Stimulated activated CD8-positive, alpha-beta memory T cell treated with anti-CD3 and anti-CD28 coated beads, Interleukin-12 subunit alpha, Interleukin-12 subunit beta, amount 100 ng/mL, for 1 hour (primary cell): ENCODE data around the gene CDH13.

Experiments
- DNase-seq: peaks from one replicate; pipeline ENCODE4 v3.0.0-alpha.2; 2020; ENCODE audit warnings: low read depth

Gene CDH13

GRCh38 chr16:82652826-82653225 lies 26.1 kb downstream of the CDH13 start:
- DNase-seq, result no peak

GRCh38 chr16:82653550-82654511 lies 27.1 kb downstream of the CDH13 start:
- DNase-seq, result peak; percentile 25

- peak; percentile 44 for DNase-seq
Observed at GRCh38 chr16:82655072-82655714, 28.4 kb downstream of the CDH13 start.

GRCh38 chr16:82655720-82656490 lies 29.1 kb downstream of the CDH13 start:
- DNase-seq, result no peak

GRCh38 chr16:82657239-82657638 lies 30.5 kb downstream of the CDH13 start:
- DNase-seq, result no peak

- no peak for DNase-seq
Observed at GRCh38 chr16:82657786-82658185, 31.0 kb downstream of the CDH13 start.

GRCh38 chr16:82658796-82659195 lies 32.0 kb downstream of the CDH13 start:
- no peak for DNase-seq

GRCh38 chr16:82660075-82660645 lies 33.4 kb downstream of the CDH13 start:
- no peak for DNase-seq

GRCh38 chr16:82660966-82661365 lies 34.2 kb downstream of the CDH13 start:
- DNase-seq, result no peak

- DNase-seq, result no peak
Observed at GRCh38 chr16:82664181-82664580, 37.4 kb downstream of the CDH13 start.

GRCh38 chr16:82665025-82665424 lies 38.3 kb downstream of the CDH13 start:
- DNase-seq, result no peak

- DNase-seq, result no peak
Observed at GRCh38 chr16:82667437-82667836, 40.7 kb downstream of the CDH13 start.

GRCh38 chr16:82668094-82668493 lies 41.3 kb downstream of the CDH13 start:
- no peak for DNase-seq

GRCh38 chr16:82671741-82672140 lies 45.0 kb downstream of the CDH13 start:
- DNase-seq, result no peak

GRCh38 chr16:82672676-82673075 lies 45.9 kb downstream of the CDH13 start:
- DNase-seq, result no peak

- DNase-seq, result no peak
Observed at GRCh38 chr16:82675300-82675699, 48.5 kb downstream of the CDH13 start.

GRCh38 chr16:82681592-82681991 lies 54.8 kb downstream of the CDH13 start:
- no peak for DNase-seq

- no peak for DNase-seq
Observed at GRCh38 chr16:82682767-82683166, 56.0 kb downstream of the CDH13 start.

GRCh38 chr16:82684256-82684655 lies 57.5 kb downstream of the CDH13 start:
- no peak for DNase-seq

GRCh38 chr16:82685526-82685925 lies 58.8 kb downstream of the CDH13 start:
- DNase-seq, result no peak

GRCh38 chr16:82694239-82694874 lies 67.6 kb downstream of the CDH13 start:
- no peak for DNase-seq

- no peak for DNase-seq
Observed at GRCh38 chr16:82695806-82696205, 69.0 kb downstream of the CDH13 start.
